Osteocyte (in vitro differentiated cells): ENCODE results near the gene NINJ2. TPM values are rescaled to one million over a fixed set of nuclear protein-coding genes. Genes with fewer than 3 reads are reported as not detected.

Experiments used
- DNase-seq: peaks from one replicate; pipeline ENCODE4 v3.0.0; 2021; ENCODE audit warnings: mixed read lengths; ENCODE audit not compliant: unreplicated experiment; ENCODE audit errors: extremely low spot score
- H3K27ac Mint-ChIP-seq: one replicate; pipeline ENCODE4 v1.8.0; 2021; ENCODE audit warnings: mild to moderate bottlenecking, mixed read lengths; ENCODE audit not compliant: unreplicated experiment
- H3K27me3 Mint-ChIP-seq: one replicate; pipeline ENCODE4 v1.8.0; 2021; ENCODE audit warnings: mixed read lengths; ENCODE audit not compliant: unreplicated experiment
- H3K36me3 Mint-ChIP-seq: one replicate; pipeline ENCODE4 v1.8.0; 2021; ENCODE audit warnings: mixed read lengths; ENCODE audit not compliant: unreplicated experiment
- H3K4me1 Mint-ChIP-seq: one replicate; pipeline ENCODE4 v1.8.0; 2021; ENCODE audit warnings: mixed read lengths; ENCODE audit not compliant: unreplicated experiment
- H3K4me3 Mint-ChIP-seq: one replicate; pipeline ENCODE4 v1.8.0; 2021; ENCODE audit warnings: mild to moderate bottlenecking, moderate library complexity, mixed read lengths; ENCODE audit not compliant: unreplicated experiment
- H3K9me3 Mint-ChIP-seq: one replicate; pipeline ENCODE4 v1.8.0; 2021; ENCODE audit warnings: mixed read lengths; ENCODE audit not compliant: unreplicated experiment
- total RNA-seq: library from RNA; stranded (reverse); gene quantifications from 2 replicates; pipeline ENCODE4 v1.2.1, GENCODE V29; 2021
- TF ChIP-seq, protein P1 (sequence below): fragments of 200-600 bp; sonication (generic); IDR thresholded peaks from 2 replicates; pipeline ENCODE4 v1.5.0; 2021; ENCODE audit warnings: antibody characterized with exemption, mild to moderate bottlenecking, moderate library complexity

The NINJ2 gene
- total RNA-seq, 1 donor from 2014 or later, result 2.3 TPM

DNA sequence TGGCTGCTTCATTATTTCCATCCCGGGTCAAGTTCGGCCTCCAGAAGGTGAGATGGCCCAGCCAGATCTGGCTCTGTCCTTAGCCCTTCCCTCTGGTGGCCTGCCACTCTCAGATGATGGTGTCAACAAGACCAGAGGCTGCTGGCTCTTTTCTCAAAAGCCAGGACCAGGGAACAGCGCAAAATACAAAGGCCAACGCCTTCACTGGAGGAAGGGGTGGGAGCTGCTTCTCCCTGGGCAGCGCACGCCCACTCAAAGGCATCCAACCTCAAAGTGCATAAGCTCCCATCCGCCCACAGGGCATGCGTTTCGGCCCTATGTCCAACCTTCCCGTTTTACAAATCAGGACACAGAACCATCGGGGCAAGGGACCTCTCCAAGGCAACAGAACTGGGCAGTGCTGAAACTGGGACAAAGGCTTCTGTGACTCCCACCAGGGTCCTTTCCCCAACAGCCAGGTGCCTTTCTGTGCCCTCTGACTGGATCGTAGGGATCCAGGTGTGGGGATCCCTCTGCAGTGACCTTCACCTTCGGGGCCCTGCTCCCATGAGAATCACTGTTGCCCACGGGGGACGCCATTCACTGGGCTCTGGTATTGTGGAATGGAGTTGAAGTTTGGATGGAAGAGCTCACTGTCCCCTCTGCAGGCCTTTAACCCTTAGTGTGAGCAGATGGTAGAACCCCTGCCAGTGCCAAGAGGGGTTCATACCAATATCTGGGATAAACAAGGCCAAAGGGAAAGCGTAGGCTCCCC, 76.8 kb downstream of the NINJ2 start:
- no peak for DNase-seq
- Mint-ChIP-seq H3K27ac (no peak overlapping the region), H3K27me3 (no peaks in the 10 kb centered on the region), H3K4me1 (no peaks in the 10 kb centered on the region), H3K36me3 (no peaks in the 10 kb centered on the region), H3K4me3 (no peak overlapping the region), H3K9me3 (peaks cover 8% of the 10 kb centered on the region)
- TF ChIP-seq, protein P1, sequence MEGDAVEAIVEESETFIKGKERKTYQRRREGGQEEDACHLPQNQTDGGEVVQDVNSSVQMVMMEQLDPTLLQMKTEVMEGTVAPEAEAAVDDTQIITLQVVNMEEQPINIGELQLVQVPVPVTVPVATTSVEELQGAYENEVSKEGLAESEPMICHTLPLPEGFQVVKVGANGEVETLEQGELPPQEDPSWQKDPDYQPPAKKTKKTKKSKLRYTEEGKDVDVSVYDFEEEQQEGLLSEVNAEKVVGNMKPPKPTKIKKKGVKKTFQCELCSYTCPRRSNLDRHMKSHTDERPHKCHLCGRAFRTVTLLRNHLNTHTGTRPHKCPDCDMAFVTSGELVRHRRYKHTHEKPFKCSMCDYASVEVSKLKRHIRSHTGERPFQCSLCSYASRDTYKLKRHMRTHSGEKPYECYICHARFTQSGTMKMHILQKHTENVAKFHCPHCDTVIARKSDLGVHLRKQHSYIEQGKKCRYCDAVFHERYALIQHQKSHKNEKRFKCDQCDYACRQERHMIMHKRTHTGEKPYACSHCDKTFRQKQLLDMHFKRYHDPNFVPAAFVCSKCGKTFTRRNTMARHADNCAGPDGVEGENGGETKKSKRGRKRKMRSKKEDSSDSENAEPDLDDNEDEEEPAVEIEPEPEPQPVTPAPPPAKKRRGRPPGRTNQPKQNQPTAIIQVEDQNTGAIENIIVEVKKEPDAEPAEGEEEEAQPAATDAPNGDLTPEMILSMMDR, result no peak

DNA sequence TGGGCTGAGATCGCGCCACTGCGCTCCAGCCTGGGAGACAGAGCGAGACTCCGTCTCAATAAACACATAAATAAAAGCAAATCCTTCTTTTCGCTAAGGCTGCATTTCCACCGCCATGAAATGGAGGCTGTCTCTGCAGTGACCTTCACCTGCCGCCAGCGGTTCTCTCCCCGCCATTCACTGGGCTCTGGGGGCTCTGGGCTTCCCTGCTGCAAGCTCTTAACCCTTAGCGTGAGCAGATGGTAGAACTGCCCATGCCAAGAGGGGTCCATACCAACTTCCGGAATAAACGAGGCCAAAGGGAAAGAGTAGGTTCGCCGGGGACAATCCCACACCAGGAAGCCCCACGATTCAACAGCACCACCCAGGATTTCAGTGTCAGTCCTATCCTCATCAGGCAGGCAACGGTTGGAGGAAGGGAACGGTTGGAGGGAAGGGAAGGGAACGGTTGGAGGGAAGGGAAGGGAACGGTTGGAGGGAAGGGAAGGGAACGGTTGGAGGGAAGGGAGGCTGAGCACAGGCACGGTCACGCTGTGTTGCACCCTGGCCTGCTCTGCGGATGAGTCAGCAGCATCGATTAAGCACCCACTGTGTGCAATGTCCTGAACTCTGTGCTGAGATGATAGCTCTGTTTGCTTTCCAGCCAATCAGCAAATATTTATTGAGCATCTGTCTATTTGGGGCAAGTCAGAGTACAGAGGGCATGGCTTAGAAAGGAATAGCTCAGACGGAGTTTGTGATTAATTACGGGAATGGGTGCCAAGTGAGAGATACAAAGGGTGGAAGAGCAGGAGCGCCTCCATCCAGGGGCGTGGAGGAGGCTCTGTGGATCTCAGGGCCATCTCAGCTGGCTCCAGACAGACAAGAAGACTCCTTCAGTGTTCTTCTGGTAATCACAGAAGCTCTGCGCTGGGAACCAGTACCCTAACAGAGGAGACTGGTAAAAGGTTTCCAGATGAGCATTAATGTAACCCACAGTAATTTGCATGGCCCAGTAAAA, 77.9 kb downstream of the NINJ2 start:
- Mint-ChIP-seq H3K4me3 (no peak overlapping the region), H3K36me3 (no peaks in the 10 kb centered on the region), H3K27me3 (no peaks in the 10 kb centered on the region), H3K4me1 (no peaks in the 10 kb centered on the region), H3K27ac (no peak overlapping the region), H3K9me3 (peaks cover 8% of the 10 kb centered on the region)
- DNase-seq, result no peak
- TF ChIP-seq, protein P1, result no peak

DNA sequence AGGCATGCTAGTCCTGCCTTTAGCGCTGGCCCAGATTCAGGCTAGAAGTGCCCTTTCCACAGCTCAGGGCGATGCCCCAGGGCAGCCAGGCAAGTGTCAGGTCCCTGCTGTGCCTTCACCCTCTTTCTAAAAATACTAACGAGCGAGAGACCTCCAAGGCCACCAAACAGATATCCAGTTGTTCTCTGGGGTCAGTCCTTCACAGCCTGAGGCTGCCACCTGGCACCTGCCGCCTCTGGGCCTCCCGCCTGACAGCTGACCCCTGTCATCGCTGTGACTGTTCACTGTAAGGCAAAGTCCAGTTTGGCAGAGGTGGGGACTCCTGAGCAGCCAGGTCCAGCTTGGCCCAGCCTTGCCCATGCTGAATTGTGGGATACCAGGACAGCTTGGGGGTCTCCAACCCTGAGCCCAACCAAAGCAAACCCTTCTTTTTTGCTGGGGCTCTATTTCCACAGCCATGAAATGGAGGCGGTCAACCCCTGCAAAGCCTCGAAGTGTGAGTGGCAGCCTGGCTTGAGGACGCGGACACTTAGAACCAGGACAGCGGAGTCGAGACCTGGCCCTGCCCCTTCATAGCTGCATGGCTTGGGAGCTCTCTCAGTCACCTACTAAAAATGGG, 79.9 kb downstream of the NINJ2 start:
- H3K27me3 Mint-ChIP-seq, result no peaks in the 10 kb centered on the region
- H3K4me1 Mint-ChIP-seq, result peaks cover 4% of the 10 kb centered on the region
- TF ChIP-seq, protein P1, result no peak
- DNase-seq, result no peak
- peaks cover 6% of the 10 kb centered on the region for H3K9me3 Mint-ChIP-seq
- no peak overlapping the region for H3K4me3 Mint-ChIP-seq
- no peak overlapping the region for H3K27ac Mint-ChIP-seq
- H3K36me3 Mint-ChIP-seq, result no peaks in the 10 kb centered on the region

DNA sequence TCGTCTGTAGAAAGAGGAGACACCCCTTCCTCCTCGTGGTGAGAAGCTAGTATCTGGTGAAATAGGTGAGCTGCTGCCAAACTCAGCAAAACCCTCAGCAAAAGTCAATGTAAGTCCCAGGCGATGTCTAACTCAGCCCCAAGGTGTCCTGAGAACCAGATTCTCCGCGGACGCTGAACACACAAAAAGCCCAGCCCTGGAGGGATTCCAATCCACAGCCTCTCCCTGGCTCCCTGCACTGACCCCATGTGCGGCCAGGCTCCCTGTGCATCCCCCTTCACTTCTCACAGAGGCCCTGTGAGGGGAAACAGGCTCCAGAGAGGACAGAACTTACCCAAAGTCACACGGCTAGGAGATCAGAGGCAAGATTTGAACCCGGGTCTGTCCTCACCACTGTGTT, 81.5 kb downstream of the NINJ2 start:
- H3K36me3 Mint-ChIP-seq, result no peaks in the 10 kb centered on the region
- no peak for DNase-seq
- H3K9me3 Mint-ChIP-seq, result no peaks in the 10 kb centered on the region
- H3K27me3 Mint-ChIP-seq, result no peaks in the 10 kb centered on the region
- no peak overlapping the region for H3K4me3 Mint-ChIP-seq
- H3K27ac Mint-ChIP-seq, result no peak overlapping the region
- TF ChIP-seq, protein P1, result no peak
- H3K4me1 Mint-ChIP-seq, result peaks cover 6% of the 10 kb centered on the region
